ENCODE results near the gene NAGPA. TPM values are rescaled to one million over a fixed set of nuclear protein-coding genes. Genes with fewer than 3 reads are reported as not detected.

NAGPA gene
- total RNA-seq, 1 donor = 29.6 TPM

DNA sequence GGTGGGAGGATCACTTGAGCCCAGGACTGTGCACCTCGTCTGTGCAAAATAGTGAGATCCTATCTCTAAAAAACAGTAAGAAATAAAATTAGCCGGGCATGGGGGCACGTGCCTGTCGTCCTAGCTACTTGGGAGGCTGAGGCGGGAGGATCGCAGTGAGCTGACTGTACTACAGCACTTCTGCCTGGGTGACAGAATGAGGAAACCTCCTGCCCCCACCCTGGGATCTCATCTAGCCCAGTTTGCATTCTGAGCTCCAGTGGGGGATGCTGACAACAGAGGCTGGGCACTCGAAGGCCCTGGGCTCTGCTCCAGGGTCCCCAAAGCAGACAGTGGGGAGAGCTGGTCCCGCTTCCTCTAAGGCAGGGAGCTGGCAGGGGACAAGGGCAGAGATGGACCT is 7.1 kb downstream of the NAGPA start:
- no peaks in the 10 kb centered on the region for H3K4me1 ChIP-seq (ENCODE audit: insufficient read depth, low read length)
- H3K4me3 ChIP-seq (ENCODE audit: low read length) = no peak overlapping the region
- H3K27me3 ChIP-seq (ENCODE audit: insufficient read depth, low read length) = no peaks in the 10 kb centered on the region
- no peaks in the 10 kb centered on the region for H3K9me3 ChIP-seq (ENCODE audit: low read depth, low read length)

- H3K4me3 ChIP-seq (ENCODE audit: low read length) = no peak overlapping the region
- no peaks in the 10 kb centered on the region for H3K27me3 ChIP-seq (ENCODE audit: insufficient read depth, low read length)
- no peaks in the 10 kb centered on the region for H3K4me1 ChIP-seq (ENCODE audit: insufficient read depth, low read length)
- no peaks in the 10 kb centered on the region for H3K9me3 ChIP-seq (ENCODE audit: low read depth, low read length)
Observed at GRCh38 chr16:5025171-5025632, 8.5 kb downstream of the NAGPA start.

- H3K9me3 ChIP-seq (ENCODE audit: low read depth, low read length) = no peaks in the 10 kb centered on the region
- no peaks in the 10 kb centered on the region for H3K27me3 ChIP-seq (ENCODE audit: insufficient read depth, low read length)
- H3K4me3 ChIP-seq (ENCODE audit: low read length) = no peak overlapping the region
- H3K4me1 ChIP-seq (ENCODE audit: insufficient read depth, low read length) = no peaks in the 10 kb centered on the region
Observed at GRCh38 chr16:5024632-5025031, 9.1 kb downstream of the NAGPA start.

- no peaks in the 10 kb centered on the region for H3K4me1 ChIP-seq (ENCODE audit: insufficient read depth, low read length)
- no peaks in the 10 kb centered on the region for H3K27me3 ChIP-seq (ENCODE audit: insufficient read depth, low read length)
- no peaks in the 10 kb centered on the region for H3K9me3 ChIP-seq (ENCODE audit: low read depth, low read length)
- no peak overlapping the region for H3K4me3 ChIP-seq (ENCODE audit: low read length)
Observed at GRCh38 chr16:5022521-5022920, 11.2 kb downstream of the NAGPA start.

GRCh38 chr16:5020551-5020950 is 13.2 kb downstream of the NAGPA start:
- Histone ChIP-seq H3K4me3 (ENCODE audit: low read length) (no peak overlapping the region), H3K9me3 (ENCODE audit: low read depth, low read length) (no peaks in the 10 kb centered on the region), H3K4me1 (ENCODE audit: insufficient read depth, low read length) (no peaks in the 10 kb centered on the region), H3K27me3 (ENCODE audit: insufficient read depth, low read length) (no peaks in the 10 kb centered on the region)

- no peaks in the 10 kb centered on the region for H3K9me3 ChIP-seq (ENCODE audit: low read depth, low read length)
- H3K4me3 ChIP-seq (ENCODE audit: low read length) = no peak overlapping the region
- no peaks in the 10 kb centered on the region for H3K27me3 ChIP-seq (ENCODE audit: insufficient read depth, low read length)
- no peaks in the 10 kb centered on the region for H3K4me1 ChIP-seq (ENCODE audit: insufficient read depth, low read length)
Observed at GRCh38 chr16:5019775-5020174, 14.0 kb downstream of the NAGPA start.

- Histone ChIP-seq H3K4me1 (ENCODE audit: insufficient read depth, low read length) (no peaks in the 10 kb centered on the region), H3K27me3 (ENCODE audit: insufficient read depth, low read length) (no peaks in the 10 kb centered on the region), H3K4me3 (ENCODE audit: low read length) (no peak overlapping the region), H3K9me3 (ENCODE audit: low read depth, low read length) (no peaks in the 10 kb centered on the region)
Observed at GRCh38 chr16:5018793-5019192, 14.9 kb downstream of the NAGPA start.

GRCh38 chr16:5017678-5017969 is 16.1 kb downstream of the NAGPA start:
- Histone ChIP-seq H3K4me3 (ENCODE audit: low read length) (no peak overlapping the region), H3K27me3 (ENCODE audit: insufficient read depth, low read length) (no peaks in the 10 kb centered on the region), H3K4me1 (ENCODE audit: insufficient read depth, low read length) (no peaks in the 10 kb centered on the region), H3K9me3 (ENCODE audit: low read depth, low read length) (no peaks in the 10 kb centered on the region)

DNA sequence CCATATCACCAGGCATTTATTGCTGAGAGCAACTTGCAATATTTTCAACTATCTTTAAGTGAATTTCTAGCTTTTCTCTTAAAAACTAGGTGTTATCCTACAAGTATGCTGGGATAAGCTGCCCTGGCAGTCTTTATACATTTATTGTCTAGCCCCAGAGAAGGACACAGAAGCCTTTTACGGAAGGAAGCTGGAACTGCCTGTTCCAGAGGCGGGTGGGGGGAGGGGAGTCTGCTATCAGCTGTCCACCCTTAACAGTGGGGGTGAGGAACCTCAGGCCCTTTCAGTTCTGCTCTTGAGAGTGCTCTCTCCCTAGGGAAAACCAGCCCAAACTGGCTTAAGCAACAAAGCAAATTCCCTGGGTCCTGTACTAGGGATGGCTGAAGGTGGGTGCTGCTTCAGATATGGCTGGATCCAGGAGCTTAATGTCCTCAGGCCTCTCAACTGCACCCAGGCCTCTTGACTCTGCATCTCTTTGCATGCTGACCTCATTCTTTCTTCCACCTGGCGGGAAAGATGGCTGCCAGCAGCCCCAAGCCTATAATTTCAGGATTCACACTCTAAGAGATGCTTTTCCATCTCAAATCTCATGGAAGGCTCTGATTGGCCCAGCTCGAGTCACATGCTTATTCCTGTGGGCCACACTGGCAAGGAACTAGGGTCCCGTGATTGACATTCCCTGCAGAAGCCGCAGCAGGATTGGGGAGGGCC is 16.6 kb downstream of the NAGPA start:
- Histone ChIP-seq H3K4me3 (ENCODE audit: low read length) (no peak overlapping the region), H3K27me3 (ENCODE audit: insufficient read depth, low read length) (no peaks in the 10 kb centered on the region), H3K9me3 (ENCODE audit: low read depth, low read length) (no peaks in the 10 kb centered on the region), H3K4me1 (ENCODE audit: insufficient read depth, low read length) (no peaks in the 10 kb centered on the region)

- Histone ChIP-seq H3K9me3 (ENCODE audit: low read depth, low read length) (no peaks in the 10 kb centered on the region), H3K27me3 (ENCODE audit: insufficient read depth, low read length) (no peaks in the 10 kb centered on the region), H3K4me1 (ENCODE audit: insufficient read depth, low read length) (no peaks in the 10 kb centered on the region), H3K4me3 (ENCODE audit: low read length) (no peak overlapping the region)
Observed at GRCh38 chr16:5015887-5016286, 17.8 kb downstream of the NAGPA start.

DNA sequence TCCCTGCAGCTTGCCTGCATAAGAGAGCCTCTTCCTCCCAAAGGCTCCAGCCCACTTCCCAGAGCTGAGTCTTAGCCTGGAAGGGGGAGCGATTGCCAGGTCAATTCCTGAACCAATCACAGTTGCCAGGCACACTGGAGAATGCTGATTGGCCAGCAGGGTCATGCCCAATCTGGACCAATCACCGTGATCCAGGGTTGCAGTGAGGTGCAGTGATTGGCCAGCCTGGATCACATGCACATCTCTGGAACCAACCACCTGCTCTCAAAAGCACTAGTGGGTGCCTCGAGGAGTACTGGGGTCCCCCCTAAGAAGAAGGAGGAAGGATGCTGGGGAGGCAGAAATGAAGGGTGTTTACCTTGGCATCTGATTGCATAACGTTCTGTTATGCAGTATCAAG is 18.4 kb downstream of the NAGPA start:
- no peaks in the 10 kb centered on the region for H3K27me3 ChIP-seq (ENCODE audit: insufficient read depth, low read length)
- H3K4me1 ChIP-seq (ENCODE audit: insufficient read depth, low read length) = no peaks in the 10 kb centered on the region
- H3K4me3 ChIP-seq (ENCODE audit: low read length) = no peak overlapping the region
- H3K9me3 ChIP-seq (ENCODE audit: low read depth, low read length) = no peaks in the 10 kb centered on the region

- Histone ChIP-seq H3K4me3 (ENCODE audit: low read length) (no peak overlapping the region), H3K9me3 (ENCODE audit: low read depth, low read length) (no peaks in the 10 kb centered on the region), H3K4me1 (ENCODE audit: insufficient read depth, low read length) (no peaks in the 10 kb centered on the region), H3K27me3 (ENCODE audit: insufficient read depth, low read length) (no peaks in the 10 kb centered on the region)
Observed at GRCh38 chr16:5012887-5013286, 20.8 kb downstream of the NAGPA start.

DNA sequence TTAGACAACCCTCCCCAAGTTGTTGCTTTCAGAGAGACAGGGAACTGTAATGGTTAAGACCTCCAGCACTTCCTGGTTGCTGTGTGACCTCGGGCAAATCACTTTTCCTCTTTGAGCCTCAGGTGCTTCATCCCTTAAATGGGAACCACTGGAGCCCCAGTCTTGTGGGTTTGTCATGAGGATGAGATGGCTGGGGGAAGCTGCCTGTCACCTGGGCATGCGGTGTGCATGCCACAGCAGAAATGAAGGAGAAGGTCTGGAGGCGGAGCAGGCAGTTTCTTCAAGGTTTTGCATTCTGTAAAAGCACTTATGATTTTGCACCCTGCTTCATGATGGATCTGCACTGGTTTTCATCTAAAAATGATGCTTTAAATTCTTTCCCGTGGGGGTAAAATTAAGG is 22.1 kb downstream of the NAGPA start:
- Histone ChIP-seq H3K4me3 (ENCODE audit: low read length) (no peak overlapping the region), H3K9me3 (ENCODE audit: low read depth, low read length) (no peaks in the 10 kb centered on the region), H3K4me1 (ENCODE audit: insufficient read depth, low read length) (no peaks in the 10 kb centered on the region), H3K27me3 (ENCODE audit: insufficient read depth, low read length) (no peaks in the 10 kb centered on the region)

DNA sequence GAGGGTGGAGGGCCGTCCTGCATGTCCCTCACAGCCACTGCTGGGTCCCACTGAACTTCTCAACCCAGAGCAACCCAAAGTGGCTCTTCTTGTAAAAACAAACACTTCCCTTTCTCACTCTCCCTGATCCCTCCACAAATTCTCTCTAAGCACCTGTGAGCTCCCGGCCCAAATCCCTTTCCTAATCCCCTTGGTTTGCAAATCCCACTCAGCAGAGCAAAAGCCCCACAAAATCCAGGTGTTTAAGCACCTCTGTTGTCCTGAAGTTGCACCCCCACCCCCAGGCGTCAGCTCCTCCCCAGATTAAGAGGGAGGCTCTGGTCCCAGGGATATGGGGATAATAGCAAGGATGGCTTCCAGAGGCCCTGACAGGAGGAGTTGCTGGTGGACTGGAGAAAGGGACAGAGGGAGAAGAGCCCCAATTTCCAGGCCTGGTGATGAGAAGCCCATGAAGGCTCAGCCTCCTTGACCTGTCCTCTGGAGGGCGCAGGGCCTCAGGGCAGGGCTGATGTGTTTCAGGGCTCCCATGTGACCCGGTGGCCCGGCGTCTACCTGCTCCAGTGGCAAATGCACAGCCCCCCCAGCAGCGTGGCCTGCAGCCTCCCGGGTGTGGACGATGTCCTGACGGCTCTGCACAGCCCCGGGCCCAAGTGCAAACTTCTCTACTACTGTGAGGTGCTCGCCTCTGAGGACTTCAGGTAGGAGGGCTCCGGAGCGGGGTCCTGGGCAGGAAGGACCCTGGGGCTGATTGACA is 23.0 kb downstream of the NAGPA start:
- no peak overlapping the region for H3K4me3 ChIP-seq (ENCODE audit: low read length)
- no peaks in the 10 kb centered on the region for H3K4me1 ChIP-seq (ENCODE audit: insufficient read depth, low read length)
- no peaks in the 10 kb centered on the region for H3K9me3 ChIP-seq (ENCODE audit: low read depth, low read length)
- H3K27me3 ChIP-seq (ENCODE audit: insufficient read depth, low read length) = no peaks in the 10 kb centered on the region

DNA sequence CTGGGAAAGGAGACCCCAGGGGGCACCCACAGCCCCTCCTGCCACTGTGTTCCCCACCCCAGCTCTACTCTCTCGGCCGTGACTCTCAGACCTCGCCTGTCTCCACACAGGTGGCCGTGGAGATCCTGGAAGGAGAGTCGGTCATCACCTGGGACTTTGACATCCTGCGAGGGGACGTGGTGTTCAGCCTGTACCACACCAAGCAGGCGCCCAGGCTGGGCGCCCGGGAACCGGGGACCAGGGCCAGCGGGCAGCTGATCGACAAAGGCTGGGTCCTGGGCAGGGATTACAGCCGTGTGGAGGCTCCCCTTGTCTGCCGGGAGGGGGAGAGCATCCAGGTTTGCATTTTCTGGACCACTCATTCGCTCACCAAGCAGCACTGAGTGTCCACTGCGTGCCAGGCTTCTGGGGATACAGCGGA is 25.4 kb downstream of the NAGPA start:
- Histone ChIP-seq H3K4me1 (ENCODE audit: insufficient read depth, low read length) (no peaks in the 10 kb centered on the region), H3K9me3 (ENCODE audit: low read depth, low read length) (no peaks in the 10 kb centered on the region), H3K4me3 (ENCODE audit: low read length) (no peak overlapping the region), H3K27me3 (ENCODE audit: insufficient read depth, low read length) (no peaks in the 10 kb centered on the region)

- no peaks in the 10 kb centered on the region for H3K27me3 ChIP-seq (ENCODE audit: insufficient read depth, low read length)
- no peaks in the 10 kb centered on the region for H3K9me3 ChIP-seq (ENCODE audit: low read depth, low read length)
- no peak overlapping the region for H3K4me3 ChIP-seq (ENCODE audit: low read length)
- H3K4me1 ChIP-seq (ENCODE audit: insufficient read depth, low read length) = no peaks in the 10 kb centered on the region
Observed at GRCh38 chr16:5007256-5007655, 26.5 kb downstream of the NAGPA start.
